H1 (cell line): Measurements from ENCODE around the gene HS3ST3B1. TPM values are rescaled to one million over a fixed set of nuclear protein-coding genes. Genes with fewer than 3 reads are reported as not detected.

ENCODE experiments used
- POLR2AphosphoS5 ChIP-seq: IDR thresholded peaks from 2 replicates; pipeline ENCODE4 v1.6.1; 2011; ENCODE audit warnings: low read depth, low read length
- RNF2 ChIP-seq: fragments of 200-900, 300-1000 bp; sonication (generic); IDR thresholded peaks from 2 replicates; pipeline ENCODE4 v1.7.1; 2016; ENCODE audit warnings: borderline replicate concordance, low read depth, mild to moderate bottlenecking, antibody characterized with exemption, low read length; ENCODE audit not compliant: poor library complexity, severe bottlenecking; ENCODE audit errors: missing control alignments
- TAF7 ChIP-seq: optimal IDR thresholded peaks from 2 replicates; pipeline ENCODE3; 2011; ENCODE audit warnings: low read depth, mild to moderate bottlenecking, inconsistent platforms, low read length, moderate library complexity, borderline replicate concordance
- polyA plus RNA-seq, 7 experiments: library from polyadenylated mRNA; depleted of rRNA in 3 of 7; stranded (reverse) in 5 of 7; unstranded in 2 of 7; fragments of >200 nt in 5 of 7; fragments of 200-250 nt in 2 of 7; gene quantifications; 1 replicate in 5 of 7; 2 replicates in 1 of 7; 4 replicates in 1 of 7; pipeline versions ENCODE4 v1.2.1 to v1.2.3, GENCODE V29; 2011 to 2013; ENCODE audit warnings: missing spikeins in 2 of 7, mixed read lengths in 2 of 7
- total RNA-seq: library from RNA; stranded (reverse); fragmentation: NEBNext Ultra II Directional; extraction: Animal tissue kit (Norgen Biotek cat#: 25700); gene quantifications from 2 replicates; pipeline ENCODE4 v1.2.1, GENCODE V29; 2021
- TF ChIP-seq, protein P1 (sequence below): fragments of 300-600 bp; sonication (generic); IDR thresholded peaks from 2 replicates; pipeline ENCODE4 v1.7.1; 2012; ENCODE audit warnings: low read length, moderate library complexity, mild to moderate bottlenecking, inconsistent platforms; ENCODE audit not compliant: insufficient replicate concordance

The HS3ST3B1 gene
- total and polyA plus RNA-seq, 2 of the 8 experiments (the other 6 are each of a cell fraction or from before 2014, with no cell fraction given), result 4.7 to 14.4 TPM

DNA sequence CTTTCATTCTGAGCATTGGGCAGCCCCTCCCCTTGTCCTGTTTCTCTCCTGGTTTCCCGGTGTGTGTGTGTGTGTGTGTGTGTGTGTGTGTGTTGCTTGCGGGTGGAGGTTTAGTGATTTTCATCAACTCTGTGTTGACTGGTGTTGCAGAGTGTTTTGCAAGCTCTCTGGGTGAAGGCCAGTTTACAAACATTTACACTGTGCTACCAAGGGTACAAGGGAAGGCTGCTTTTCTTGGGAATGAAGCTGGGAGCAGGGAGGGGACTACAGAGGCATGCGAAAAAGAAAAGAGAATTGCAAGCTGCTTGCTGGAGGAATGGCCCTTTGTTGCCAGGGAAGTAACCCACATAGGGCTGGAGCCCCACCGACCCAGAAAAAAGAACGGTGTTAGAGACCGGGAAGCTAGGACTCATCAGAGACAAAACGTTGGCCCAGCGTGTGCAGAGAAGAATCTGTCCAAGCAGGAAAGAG, 29.6 kb downstream of the HS3ST3B1 start (continued):
- no peak for TF ChIP-seq TAF7
- TF ChIP-seq, protein P1, sequence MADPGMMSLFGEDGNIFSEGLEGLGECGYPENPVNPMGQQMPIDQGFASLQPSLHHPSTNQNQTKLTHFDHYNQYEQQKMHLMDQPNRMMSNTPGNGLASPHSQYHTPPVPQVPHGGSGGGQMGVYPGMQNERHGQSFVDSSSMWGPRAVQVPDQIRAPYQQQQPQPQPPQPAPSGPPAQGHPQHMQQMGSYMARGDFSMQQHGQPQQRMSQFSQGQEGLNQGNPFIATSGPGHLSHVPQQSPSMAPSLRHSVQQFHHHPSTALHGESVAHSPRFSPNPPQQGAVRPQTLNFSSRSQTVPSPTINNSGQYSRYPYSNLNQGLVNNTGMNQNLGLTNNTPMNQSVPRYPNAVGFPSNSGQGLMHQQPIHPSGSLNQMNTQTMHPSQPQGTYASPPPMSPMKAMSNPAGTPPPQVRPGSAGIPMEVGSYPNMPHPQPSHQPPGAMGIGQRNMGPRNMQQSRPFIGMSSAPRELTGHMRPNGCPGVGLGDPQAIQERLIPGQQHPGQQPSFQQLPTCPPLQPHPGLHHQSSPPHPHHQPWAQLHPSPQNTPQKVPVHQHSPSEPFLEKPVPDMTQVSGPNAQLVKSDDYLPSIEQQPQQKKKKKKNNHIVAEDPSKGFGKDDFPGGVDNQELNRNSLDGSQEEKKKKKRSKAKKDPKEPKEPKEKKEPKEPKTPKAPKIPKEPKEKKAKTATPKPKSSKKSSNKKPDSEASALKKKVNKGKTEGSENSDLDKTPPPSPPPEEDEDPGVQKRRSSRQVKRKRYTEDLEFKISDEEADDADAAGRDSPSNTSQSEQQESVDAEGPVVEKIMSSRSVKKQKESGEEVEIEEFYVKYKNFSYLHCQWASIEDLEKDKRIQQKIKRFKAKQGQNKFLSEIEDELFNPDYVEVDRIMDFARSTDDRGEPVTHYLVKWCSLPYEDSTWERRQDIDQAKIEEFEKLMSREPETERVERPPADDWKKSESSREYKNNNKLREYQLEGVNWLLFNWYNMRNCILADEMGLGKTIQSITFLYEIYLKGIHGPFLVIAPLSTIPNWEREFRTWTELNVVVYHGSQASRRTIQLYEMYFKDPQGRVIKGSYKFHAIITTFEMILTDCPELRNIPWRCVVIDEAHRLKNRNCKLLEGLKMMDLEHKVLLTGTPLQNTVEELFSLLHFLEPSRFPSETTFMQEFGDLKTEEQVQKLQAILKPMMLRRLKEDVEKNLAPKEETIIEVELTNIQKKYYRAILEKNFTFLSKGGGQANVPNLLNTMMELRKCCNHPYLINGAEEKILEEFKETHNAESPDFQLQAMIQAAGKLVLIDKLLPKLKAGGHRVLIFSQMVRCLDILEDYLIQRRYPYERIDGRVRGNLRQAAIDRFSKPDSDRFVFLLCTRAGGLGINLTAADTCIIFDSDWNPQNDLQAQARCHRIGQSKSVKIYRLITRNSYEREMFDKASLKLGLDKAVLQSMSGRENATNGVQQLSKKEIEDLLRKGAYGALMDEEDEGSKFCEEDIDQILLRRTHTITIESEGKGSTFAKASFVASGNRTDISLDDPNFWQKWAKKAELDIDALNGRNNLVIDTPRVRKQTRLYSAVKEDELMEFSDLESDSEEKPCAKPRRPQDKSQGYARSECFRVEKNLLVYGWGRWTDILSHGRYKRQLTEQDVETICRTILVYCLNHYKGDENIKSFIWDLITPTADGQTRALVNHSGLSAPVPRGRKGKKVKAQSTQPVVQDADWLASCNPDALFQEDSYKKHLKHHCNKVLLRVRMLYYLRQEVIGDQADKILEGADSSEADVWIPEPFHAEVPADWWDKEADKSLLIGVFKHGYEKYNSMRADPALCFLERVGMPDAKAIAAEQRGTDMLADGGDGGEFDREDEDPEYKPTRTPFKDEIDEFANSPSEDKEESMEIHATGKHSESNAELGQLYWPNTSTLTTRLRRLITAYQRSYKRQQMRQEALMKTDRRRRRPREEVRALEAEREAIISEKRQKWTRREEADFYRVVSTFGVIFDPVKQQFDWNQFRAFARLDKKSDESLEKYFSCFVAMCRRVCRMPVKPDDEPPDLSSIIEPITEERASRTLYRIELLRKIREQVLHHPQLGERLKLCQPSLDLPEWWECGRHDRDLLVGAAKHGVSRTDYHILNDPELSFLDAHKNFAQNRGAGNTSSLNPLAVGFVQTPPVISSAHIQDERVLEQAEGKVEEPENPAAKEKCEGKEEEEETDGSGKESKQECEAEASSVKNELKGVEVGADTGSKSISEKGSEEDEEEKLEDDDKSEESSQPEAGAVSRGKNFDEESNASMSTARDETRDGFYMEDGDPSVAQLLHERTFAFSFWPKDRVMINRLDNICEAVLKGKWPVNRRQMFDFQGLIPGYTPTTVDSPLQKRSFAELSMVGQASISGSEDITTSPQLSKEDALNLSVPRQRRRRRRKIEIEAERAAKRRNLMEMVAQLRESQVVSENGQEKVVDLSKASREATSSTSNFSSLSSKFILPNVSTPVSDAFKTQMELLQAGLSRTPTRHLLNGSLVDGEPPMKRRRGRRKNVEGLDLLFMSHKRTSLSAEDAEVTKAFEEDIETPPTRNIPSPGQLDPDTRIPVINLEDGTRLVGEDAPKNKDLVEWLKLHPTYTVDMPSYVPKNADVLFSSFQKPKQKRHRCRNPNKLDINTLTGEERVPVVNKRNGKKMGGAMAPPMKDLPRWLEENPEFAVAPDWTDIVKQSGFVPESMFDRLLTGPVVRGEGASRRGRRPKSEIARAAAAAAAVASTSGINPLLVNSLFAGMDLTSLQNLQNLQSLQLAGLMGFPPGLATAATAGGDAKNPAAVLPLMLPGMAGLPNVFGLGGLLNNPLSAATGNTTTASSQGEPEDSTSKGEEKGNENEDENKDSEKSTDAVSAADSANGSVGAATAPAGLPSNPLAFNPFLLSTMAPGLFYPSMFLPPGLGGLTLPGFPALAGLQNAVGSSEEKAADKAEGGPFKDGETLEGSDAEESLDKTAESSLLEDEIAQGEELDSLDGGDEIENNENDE, result no peak
- no peak for TF ChIP-seq POLR2AphosphoS5
- no peak for TF ChIP-seq RNF2
